Ectodermal cell (in vitro differentiated cells): Measurements from ENCODE around the gene CHMP5.

ENCODE experiments used
- H3K27ac ChIP-seq: 2 replicates; pipeline ENCODE4 v1.7.0; 2013; ENCODE audit warnings: mild to moderate bottlenecking, low read depth, low read length; ENCODE audit not compliant: insufficient read depth, poor library complexity, severe bottlenecking
- H3K27me3 ChIP-seq: 2 replicates; pipeline ENCODE4 v1.7.0; 2013; ENCODE audit warnings: mild to moderate bottlenecking, low read length; ENCODE audit not compliant: insufficient read depth, control insufficient read depth, poor library complexity, severe bottlenecking
- H3K36me3 ChIP-seq: one replicate; pipeline ENCODE4 v1.7.0; 2013; ENCODE audit warnings: low read length; ENCODE audit not compliant: control insufficient read depth, insufficient read depth
- H3K4me1 ChIP-seq: one replicate; pipeline ENCODE4 v1.7.0; 2013; ENCODE audit warnings: low read length; ENCODE audit not compliant: control insufficient read depth, insufficient read depth
- H3K4me3 ChIP-seq: 2 replicates; pipeline ENCODE4 v1.7.0; 2013; ENCODE audit warnings: low read depth, low read length, control low read depth; ENCODE audit not compliant: insufficient read depth
- H3K9me3 ChIP-seq: 2 replicates; pipeline ENCODE4 v1.7.0; 2013; ENCODE audit warnings: mild to moderate bottlenecking, low read length, moderate library complexity; ENCODE audit not compliant: control insufficient read depth
- WGBS, 2 experiments: methylation state at CpG; one replicate each; pipeline ENCODE4 v1.1.7; 2013; ENCODE audit warnings: missing lambda C conversion rate in 2 of 2; 5-methylcytosine and 5-hydroxymethylcytosine counted together

Gene CHMP5

GRCh38 chr9:33242609-33243134, 22.2 kb upstream of the CHMP5 start:
- Histone ChIP-seq H3K27ac (no peak overlapping the region), H3K9me3 (no peaks in the 10 kb centered on the region), H3K27me3 (no peaks in the 10 kb centered on the region), H3K36me3 (no peaks in the 10 kb centered on the region), H3K4me3 (no peak overlapping the region), H3K4me1 (no peaks in the 10 kb centered on the region)
- 83 to 95% methylated on average over 6 of the region's 6 CpGs for WGBS, 2 experiments

- Histone ChIP-seq H3K36me3 (no peaks in the 10 kb centered on the region), H3K9me3 (no peaks in the 10 kb centered on the region), H3K27me3 (no peaks in the 10 kb centered on the region), H3K27ac (no peak overlapping the region), H3K4me1 (no peaks in the 10 kb centered on the region), H3K4me3 (no peak overlapping the region)
- WGBS, 2 experiments: 87 to 91% methylated on average over 7 of the region's 9 CpGs
These were observed 20.6 kb upstream of the CHMP5 start for GRCh38 chr9:33244137-33244784.

- H3K4me1 ChIP-seq: no peaks in the 10 kb centered on the region
- no peaks in the 10 kb centered on the region for H3K9me3 ChIP-seq
- WGBS, 2 experiments: 83 to 90% methylated on average over 2 of the region's 2 CpGs
- no peaks in the 10 kb centered on the region for H3K36me3 ChIP-seq
- no peak overlapping the region for H3K4me3 ChIP-seq
- no peaks in the 10 kb centered on the region for H3K27me3 ChIP-seq
- H3K27ac ChIP-seq: no peak overlapping the region
These were observed 19.5 kb upstream of the CHMP5 start for GRCh38 chr9:33245341-33245740.

- H3K27me3 ChIP-seq: no peaks in the 10 kb centered on the region
- no peaks in the 10 kb centered on the region for H3K4me1 ChIP-seq
- no peaks in the 10 kb centered on the region for H3K9me3 ChIP-seq
- H3K27ac ChIP-seq: no peak overlapping the region
- H3K4me3 ChIP-seq: no peak overlapping the region
- WGBS, 2 experiments: 93% methylated on average over 9 of the region's 9 CpGs
- H3K36me3 ChIP-seq: no peaks in the 10 kb centered on the region
These were observed 18.5 kb upstream of the CHMP5 start for GRCh38 chr9:33246269-33246860.

GRCh38 chr9:33248606-33249005, 16.2 kb upstream of the CHMP5 start:
- H3K4me3 ChIP-seq: no peak overlapping the region
- 86 to 90% methylated on average over 3 of the region's 3 CpGs for WGBS, 2 experiments
- no peaks in the 10 kb centered on the region for H3K4me1 ChIP-seq
- no peak overlapping the region for H3K27ac ChIP-seq
- H3K27me3 ChIP-seq: no peaks in the 10 kb centered on the region
- H3K9me3 ChIP-seq: no peaks in the 10 kb centered on the region
- H3K36me3 ChIP-seq: peaks cover 4% of the 10 kb centered on the region

GRCh38 chr9:33249087-33249658, 15.7 kb upstream of the CHMP5 start:
- H3K4me3 ChIP-seq: no peak overlapping the region
- no peaks in the 10 kb centered on the region for H3K9me3 ChIP-seq
- no peaks in the 10 kb centered on the region for H3K27me3 ChIP-seq
- H3K36me3 ChIP-seq: peaks cover 4% of the 10 kb centered on the region
- 89 to 92% methylated on average over 6 of the region's 6 CpGs for WGBS, 2 experiments
- H3K27ac ChIP-seq: no peak overlapping the region
- no peaks in the 10 kb centered on the region for H3K4me1 ChIP-seq

GRCh38 chr9:33249983-33250382, 14.9 kb upstream of the CHMP5 start:
- H3K9me3 ChIP-seq: no peaks in the 10 kb centered on the region
- H3K27me3 ChIP-seq: no peaks in the 10 kb centered on the region
- no peaks in the 10 kb centered on the region for H3K4me1 ChIP-seq
- 88 to 90% methylated on average over 2 of the region's 2 CpGs for WGBS, 2 experiments
- no peak overlapping the region for H3K27ac ChIP-seq
- peaks cover 6% of the 10 kb centered on the region for H3K36me3 ChIP-seq
- H3K4me3 ChIP-seq: no peak overlapping the region

- H3K36me3 ChIP-seq: peaks cover 12% of the 10 kb centered on the region
- no peaks in the 10 kb centered on the region for H3K4me1 ChIP-seq
- no peaks in the 10 kb centered on the region for H3K27me3 ChIP-seq
- H3K4me3 ChIP-seq: no peak overlapping the region
- no peaks in the 10 kb centered on the region for H3K9me3 ChIP-seq
- WGBS, 2 experiments: 88 to 95% methylated on average over 1 of the region's 1 CpG
- no peak overlapping the region for H3K27ac ChIP-seq
These were observed 14.3 kb upstream of the CHMP5 start for GRCh38 chr9:33250458-33250995.

GRCh38 chr9:33254211-33254610, 10.6 kb upstream of the CHMP5 start:
- no peak overlapping the region for H3K4me3 ChIP-seq
- H3K27me3 ChIP-seq: no peaks in the 10 kb centered on the region
- H3K4me1 ChIP-seq: no peaks in the 10 kb centered on the region
- WGBS, 2 experiments: 90 to 96% methylated on average over 4 of the region's 4 CpGs
- H3K9me3 ChIP-seq: no peaks in the 10 kb centered on the region
- no peak overlapping the region for H3K27ac ChIP-seq
- peaks cover 41% of the 10 kb centered on the region for H3K36me3 ChIP-seq

- H3K4me3 ChIP-seq: no peak overlapping the region
- no peaks in the 10 kb centered on the region for H3K4me1 ChIP-seq
- 93 to 95% methylated on average over 8 of the region's 8 CpGs for WGBS, 2 experiments
- no peaks in the 10 kb centered on the region for H3K27me3 ChIP-seq
- no peaks in the 10 kb centered on the region for H3K9me3 ChIP-seq
- no peak overlapping the region for H3K27ac ChIP-seq
- H3K36me3 ChIP-seq: peaks cover 48% of the 10 kb centered on the region
These were observed 9.8 kb upstream of the CHMP5 start for GRCh38 chr9:33255014-33255413.
